Activated CD4-positive, alpha-beta T cell treated with anti-CD3 and anti-CD28 coated beads, Interleukin-2, amount 10 ng/mL, durations not matched to agents 24 days and 14 days (primary cell): ENCODE data around the gene RAB13. TPM values are rescaled to one million over a fixed set of nuclear protein-coding genes. Genes with fewer than 3 reads are reported as not detected.

Source experiments
- DNase-seq: peaks from one replicate; pipeline ENCODE4 v3.0.0; 2022
- H3K27ac Mint-ChIP-seq: one replicate; pipeline ENCODE4 v1.8.0; 2022; ENCODE audit warnings: mild to moderate bottlenecking, mixed read lengths
- H3K27me3 Mint-ChIP-seq: one replicate; pipeline ENCODE4 v1.8.0; 2022; ENCODE audit warnings: mixed read lengths
- H3K36me3 Mint-ChIP-seq: one replicate; pipeline ENCODE4 v1.8.0; 2022; ENCODE audit warnings: low read depth, mild to moderate bottlenecking, mixed read lengths
- H3K4me1 Mint-ChIP-seq: one replicate; pipeline ENCODE4 v1.8.0; 2021; ENCODE audit warnings: mixed read lengths
- H3K4me3 Mint-ChIP-seq: one replicate; pipeline ENCODE4 v1.8.0; 2022; ENCODE audit warnings: mild to moderate bottlenecking, moderate library complexity, mixed read lengths
- H3K9me3 Mint-ChIP-seq: one replicate; pipeline ENCODE4 v1.8.0; 2021; ENCODE audit warnings: mixed read lengths
- intact Hi-C: fragments of 100-400 bp; cut with micrococcal nuclease; formaldehyde crosslinking; loops from one replicate; pipeline ENCODE4 v1.15.1; 2023
- total RNA-seq: library from RNA; stranded (reverse); gene quantifications from 2 replicates; pipeline ENCODE4 v1.2.3, GENCODE V29; 2022

Gene RAB13
- total RNA-seq, 1 donor from 2014 or later: 6.5 TPM

GRCh38 chr1:153944005-153944826 is 41.9 kb downstream of the RAB13 start:
- no peaks in the 10 kb centered on the region for H3K9me3 Mint-ChIP-seq
- no peaks in the 10 kb centered on the region for H3K27me3 Mint-ChIP-seq
- peak overlapping the region; percentile 96 for H3K4me3 Mint-ChIP-seq
- intact Hi-C loops: loop anchor here (2.0 kb wide), 1 partner anchor 43 kb away; the partner anchor contains the start of gene RAB13
- H3K36me3 Mint-ChIP-seq: peaks cover 64% of the 10 kb centered on the region
- peak; percentile 75 for DNase-seq
- peaks cover 30% of the 10 kb centered on the region for H3K4me1 Mint-ChIP-seq
- H3K27ac Mint-ChIP-seq: peak overlapping the region; percentile 96

- no peaks in the 10 kb centered on the region for H3K9me3 Mint-ChIP-seq
- peaks cover 60% of the 10 kb centered on the region for H3K36me3 Mint-ChIP-seq
- H3K4me3 Mint-ChIP-seq: peak overlapping the region; percentile 26
- H3K27ac Mint-ChIP-seq: peak overlapping the region; percentile 48
- H3K4me1 Mint-ChIP-seq: peaks cover 28% of the 10 kb centered on the region
- DNase-seq: no peak
- intact Hi-C loops: no loop called here
- no peaks in the 10 kb centered on the region for H3K27me3 Mint-ChIP-seq
Measured at GRCh38 chr1:153942766-153943549, 43.2 kb downstream of the RAB13 start.

GRCh38 chr1:153941826-153942725 is 44.1 kb downstream of the RAB13 start:
- H3K27ac Mint-ChIP-seq: no peak overlapping the region

DNA sequence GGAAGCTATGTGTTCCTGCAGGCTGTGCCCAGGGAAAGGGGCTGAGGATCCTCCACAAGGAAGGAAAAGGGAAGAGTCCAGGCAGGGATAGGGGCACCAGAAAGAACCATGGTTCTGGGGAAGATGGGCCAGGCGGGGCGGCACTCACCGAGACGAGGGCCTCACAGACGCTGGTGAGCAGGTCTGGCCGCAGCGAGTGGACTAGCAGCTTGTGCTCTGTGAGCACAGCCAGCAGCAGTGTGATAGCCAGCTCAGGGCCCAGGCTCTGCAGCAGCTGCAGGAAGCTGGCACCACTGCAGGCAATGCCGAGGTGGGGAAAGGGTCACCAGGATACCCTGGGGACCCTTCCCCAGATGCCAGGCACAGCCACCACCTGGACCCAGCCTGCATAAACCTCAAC is 45.4 kb downstream of the RAB13 start:
- intact Hi-C loops: no loop called here
- DNase-seq: no peak
- peaks cover 75% of the 10 kb centered on the region for H3K36me3 Mint-ChIP-seq
- peaks cover 20% of the 10 kb centered on the region for H3K4me1 Mint-ChIP-seq
- no peaks in the 10 kb centered on the region for H3K27me3 Mint-ChIP-seq
- no peaks in the 10 kb centered on the region for H3K9me3 Mint-ChIP-seq
- H3K4me3 Mint-ChIP-seq: no peak overlapping the region
- H3K27ac Mint-ChIP-seq: peak overlapping the region; percentile 12

More at GRCh38 chr1:153941826-153942725, 44.1 kb downstream of the RAB13 start:
- H3K4me3 Mint-ChIP-seq: no peak overlapping the region
- H3K9me3 Mint-ChIP-seq: no peaks in the 10 kb centered on the region
- H3K36me3 Mint-ChIP-seq: peaks cover 67% of the 10 kb centered on the region
- no peaks in the 10 kb centered on the region for H3K27me3 Mint-ChIP-seq
- DNase-seq: no peak
- peaks cover 25% of the 10 kb centered on the region for H3K4me1 Mint-ChIP-seq
- intact Hi-C loops: no loop called here

- no peak for DNase-seq
- H3K9me3 Mint-ChIP-seq: no peaks in the 10 kb centered on the region
- intact Hi-C loops: no loop called here
- H3K4me3 Mint-ChIP-seq: no peak overlapping the region
- no peaks in the 10 kb centered on the region for H3K27me3 Mint-ChIP-seq
- peaks cover 76% of the 10 kb centered on the region for H3K36me3 Mint-ChIP-seq
- H3K4me1 Mint-ChIP-seq: peaks cover 13% of the 10 kb centered on the region
- H3K27ac Mint-ChIP-seq: no peak overlapping the region
Measured at GRCh38 chr1:153939476-153939875, 46.7 kb downstream of the RAB13 start.

- DNase-seq: no peak
- Mint-ChIP-seq H3K9me3 (no peaks in the 10 kb centered on the region), H3K27ac (no peak overlapping the region), H3K4me1 (peaks cover 11% of the 10 kb centered on the region), H3K27me3 (no peaks in the 10 kb centered on the region), H3K36me3 (peaks cover 80% of the 10 kb centered on the region), H3K4me3 (no peak overlapping the region)
- intact Hi-C loops: no loop called here
Measured at GRCh38 chr1:153938996-153939395, 47.1 kb downstream of the RAB13 start.

GRCh38 chr1:153937331-153937730 is 48.8 kb downstream of the RAB13 start:
- H3K36me3 Mint-ChIP-seq: peaks cover 80% of the 10 kb centered on the region
- no peaks in the 10 kb centered on the region for H3K27me3 Mint-ChIP-seq
- no peak overlapping the region for H3K27ac Mint-ChIP-seq
- H3K4me1 Mint-ChIP-seq: peaks cover 2% of the 10 kb centered on the region
- no peak overlapping the region for H3K4me3 Mint-ChIP-seq
- intact Hi-C loops: no loop called here
- H3K9me3 Mint-ChIP-seq: no peaks in the 10 kb centered on the region
- no peak for DNase-seq

DNA sequence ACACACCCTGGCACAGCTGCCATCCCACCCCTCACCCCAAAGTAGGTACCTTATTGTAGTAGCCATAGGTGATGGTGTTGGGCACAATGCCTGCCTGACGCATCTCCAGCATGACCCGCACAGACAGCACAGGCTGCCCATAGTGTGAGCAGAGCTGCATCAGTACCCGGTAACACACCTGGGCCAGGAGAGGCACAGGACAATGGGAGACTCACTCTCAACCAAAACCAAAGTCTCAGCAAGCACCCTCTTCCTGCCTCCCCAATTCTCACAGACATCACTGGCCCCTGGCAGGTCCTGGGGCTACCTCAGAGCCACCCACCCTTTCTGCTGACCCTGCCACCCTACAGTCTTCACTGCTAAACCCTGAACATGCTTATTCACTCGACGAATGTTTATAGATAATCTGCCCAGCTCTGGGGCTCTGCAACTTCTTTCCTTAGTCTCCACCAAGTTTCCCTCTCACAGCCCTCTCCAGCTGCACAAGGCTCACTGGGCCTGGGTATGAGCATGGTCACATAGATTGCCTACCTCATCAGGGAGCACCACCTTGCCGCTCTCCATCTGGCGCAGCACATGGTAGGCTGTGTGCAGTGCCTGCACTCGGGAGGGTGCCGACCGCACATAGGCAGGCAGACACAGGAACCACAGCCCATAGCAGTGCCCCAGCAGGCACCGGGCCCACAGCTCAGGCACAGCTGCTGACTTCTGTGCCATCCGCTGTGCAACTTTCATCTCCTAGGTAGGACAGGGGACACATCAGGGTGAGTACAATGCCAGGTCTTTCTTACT is 49.9 kb downstream of the RAB13 start:
- DNase-seq: no peak
- peaks cover 75% of the 10 kb centered on the region for H3K36me3 Mint-ChIP-seq
- H3K27me3 Mint-ChIP-seq: no peaks in the 10 kb centered on the region
- H3K4me1 Mint-ChIP-seq: peaks cover 2% of the 10 kb centered on the region
- no peak overlapping the region for H3K4me3 Mint-ChIP-seq
- no peak overlapping the region for H3K27ac Mint-ChIP-seq
- H3K9me3 Mint-ChIP-seq: no peaks in the 10 kb centered on the region
- intact Hi-C loops: no loop called here

GRCh38 chr1:153934746-153935145 is 51.4 kb downstream of the RAB13 start:
- no peak overlapping the region for H3K4me3 Mint-ChIP-seq
- H3K27ac Mint-ChIP-seq: no peak overlapping the region
- H3K27me3 Mint-ChIP-seq: no peaks in the 10 kb centered on the region
- H3K9me3 Mint-ChIP-seq: no peaks in the 10 kb centered on the region
- intact Hi-C loops: no loop called here
- H3K4me1 Mint-ChIP-seq: no peaks in the 10 kb centered on the region
- DNase-seq: no peak
- H3K36me3 Mint-ChIP-seq: peaks cover 70% of the 10 kb centered on the region

- no peak overlapping the region for H3K27ac Mint-ChIP-seq
- H3K36me3 Mint-ChIP-seq: peaks cover 68% of the 10 kb centered on the region
- no peaks in the 10 kb centered on the region for H3K27me3 Mint-ChIP-seq
- intact Hi-C loops: no loop called here
- peaks cover 3% of the 10 kb centered on the region for H3K4me1 Mint-ChIP-seq
- no peaks in the 10 kb centered on the region for H3K9me3 Mint-ChIP-seq
- H3K4me3 Mint-ChIP-seq: no peak overlapping the region
- no peak for DNase-seq
Measured at GRCh38 chr1:153933955-153934354, 52.2 kb downstream of the RAB13 start.

DNA sequence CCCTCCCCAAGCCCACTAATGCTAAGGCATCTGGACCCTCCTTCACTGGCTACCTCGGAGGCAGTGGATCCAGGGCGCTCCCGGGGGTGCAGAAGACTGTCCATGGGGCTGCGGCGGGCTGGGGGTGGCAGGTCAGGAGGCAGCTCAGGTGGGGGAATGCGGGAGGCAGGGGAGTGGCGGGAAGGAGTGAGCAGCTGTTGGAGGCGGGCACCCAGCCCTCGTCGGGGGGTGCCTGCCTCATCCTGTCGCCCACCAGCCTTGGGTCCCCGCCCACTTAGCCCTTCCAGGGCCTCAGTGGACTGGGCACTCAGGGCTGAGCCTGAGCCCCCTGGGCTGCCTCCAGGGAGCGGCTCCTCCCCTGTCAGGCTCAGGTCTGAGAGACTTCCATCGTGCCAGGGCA is 52.7 kb downstream of the RAB13 start:
- H3K9me3 Mint-ChIP-seq: no peaks in the 10 kb centered on the region
- no peak for DNase-seq
- H3K36me3 Mint-ChIP-seq: peaks cover 69% of the 10 kb centered on the region
- H3K27ac Mint-ChIP-seq: no peak overlapping the region
- no peaks in the 10 kb centered on the region for H3K27me3 Mint-ChIP-seq
- H3K4me1 Mint-ChIP-seq: peaks cover 4% of the 10 kb centered on the region
- H3K4me3 Mint-ChIP-seq: no peak overlapping the region
- intact Hi-C loops: no loop called here

DNA sequence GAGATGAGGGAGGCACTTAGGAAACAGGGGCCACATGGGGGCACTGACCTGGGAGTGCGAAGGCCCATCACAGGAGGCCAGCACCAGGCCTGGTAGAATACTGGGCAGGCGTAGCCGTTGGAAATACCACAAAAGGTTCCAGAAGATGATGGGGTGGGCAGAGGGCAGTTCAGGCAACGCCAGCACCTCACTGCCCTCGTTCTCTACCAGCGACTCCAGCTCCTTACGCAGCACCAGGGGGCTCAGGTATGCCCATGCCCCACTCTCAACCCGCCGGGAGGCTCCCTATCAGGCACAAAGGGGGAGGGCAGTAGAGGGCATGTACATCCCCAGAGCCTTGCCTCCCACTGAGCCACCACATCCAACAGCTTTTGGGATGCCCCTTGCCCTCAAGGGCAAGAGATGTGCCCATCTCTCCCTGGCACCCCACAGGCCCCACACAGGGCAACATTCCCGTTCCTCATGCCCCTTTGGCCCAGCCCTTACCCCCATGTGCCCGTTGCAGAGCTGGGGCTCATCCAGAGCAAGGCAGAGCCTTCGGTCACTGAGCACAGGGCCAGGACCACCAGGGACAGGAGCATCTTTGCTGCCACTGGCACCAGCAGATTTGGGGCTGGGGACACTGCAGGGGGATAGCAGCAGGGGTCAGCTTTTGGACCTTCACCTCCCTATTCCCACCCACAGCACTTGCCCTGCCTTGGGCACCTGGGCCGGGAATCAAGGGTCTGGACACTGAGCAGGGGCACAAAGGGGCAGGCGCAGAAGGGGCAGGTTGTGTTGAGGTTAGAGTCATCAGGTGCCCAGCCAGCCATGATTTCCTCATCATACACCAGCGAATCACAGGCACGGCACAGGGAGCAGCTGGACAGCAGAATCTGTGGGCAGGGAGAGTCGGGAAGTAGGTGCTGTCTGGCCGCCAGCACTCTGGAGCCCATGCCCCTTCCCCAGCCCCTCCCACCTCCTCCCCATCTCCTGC is 53.7 kb downstream of the RAB13 start:
- DNase-seq: no peak
- Mint-ChIP-seq H3K27me3 (no peaks in the 10 kb centered on the region), H3K27ac (no peak overlapping the region), H3K36me3 (peaks cover 69% of the 10 kb centered on the region), H3K4me3 (no peak overlapping the region), H3K9me3 (no peaks in the 10 kb centered on the region), H3K4me1 (peaks cover 7% of the 10 kb centered on the region)
- intact Hi-C loops: no loop called here
